Measurements from ENCODE around the gene LIAS. TPM values are rescaled to one million over a fixed set of nuclear protein-coding genes. Genes with fewer than 3 reads are reported as not detected.
A peak's percentile ranks its signal among the peaks of the same experiment; 100 is the strongest.
"Not testable (repeated sequence)": the region's sequence is repeated elsewhere in the genome, so short reads cannot be mapped to it uniquely, and the experiment has no call there.

The LIAS gene
- total RNA-seq, 1 experiment from 2014 or later, result 23.1 TPM

DNA sequence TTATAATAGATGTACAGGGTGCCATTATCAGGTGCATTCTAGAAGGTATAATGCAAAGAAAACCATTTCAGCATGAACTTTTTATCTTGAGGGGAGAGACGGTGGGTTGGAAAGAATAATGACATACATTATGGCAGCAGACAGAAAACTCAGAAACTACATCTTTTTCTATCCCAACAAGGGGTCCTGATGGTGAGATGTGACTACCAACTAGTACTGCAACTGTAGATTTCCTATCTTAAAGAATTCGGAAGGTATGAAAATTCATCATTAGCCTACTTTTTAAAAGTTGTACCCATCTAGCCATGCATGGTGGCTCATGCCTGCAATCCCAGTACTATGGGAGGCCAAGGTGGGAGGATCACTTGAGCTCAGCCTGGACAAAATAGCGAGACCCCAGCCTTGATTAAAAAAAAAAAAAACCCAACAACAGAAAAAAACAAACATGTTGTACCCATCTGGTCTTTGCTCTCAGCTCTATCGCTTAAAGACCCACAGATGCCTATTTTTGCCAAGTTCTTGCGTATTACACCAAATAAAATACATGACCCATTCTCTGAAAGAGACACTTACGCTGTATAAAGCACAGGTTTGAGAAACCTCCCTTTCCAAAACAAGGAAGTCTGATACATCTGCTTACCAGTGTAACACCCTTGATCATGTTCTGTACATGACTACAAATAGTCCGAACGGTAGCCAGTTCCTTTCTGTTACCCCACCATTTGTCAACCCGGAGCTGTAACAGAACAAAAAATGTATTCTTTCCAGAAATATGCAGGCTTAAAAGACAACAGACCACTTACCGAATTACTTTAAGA, 1.7 kb upstream of the LIAS start:
- DNase-seq (ENCODE audit: low spot score), result no peak
- no peaks in the 10 kb centered on the region for H3K9me3 Mint-ChIP-seq
- H3K36me3 Mint-ChIP-seq, result peaks cover 72% of the 10 kb centered on the region
- H3K4me1 Mint-ChIP-seq, result peaks cover 27% of the 10 kb centered on the region
- ChIA-PET CTCF (no interaction called here), POLR2A (interaction anchor here (0.6 to 2.8 kb wide), 3 partner anchors 11 to 181 kb away, joined by 3 to 12 read pairs (median 10); partner anchors contain the start of gene SMIM14)
- no peak for TF ChIP-seq SMAD3 (CRISPR knock-in tag; IDR thresholded peaks at IDR 0.05; ENCODE audit: borderline replicate concordance)
- TF ChIP-seq, protein P1, sequence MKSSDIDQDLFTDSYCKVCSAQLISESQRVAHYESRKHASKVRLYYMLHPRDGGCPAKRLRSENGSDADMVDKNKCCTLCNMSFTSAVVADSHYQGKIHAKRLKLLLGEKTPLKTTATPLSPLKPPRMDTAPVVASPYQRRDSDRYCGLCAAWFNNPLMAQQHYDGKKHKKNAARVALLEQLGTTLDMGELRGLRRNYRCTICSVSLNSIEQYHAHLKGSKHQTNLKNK (CRISPR knock-in tag; IDR thresholded peaks at IDR 0.05), result 0 out of 2 replicates have a peak, but pooled peaks have one; percentile 15
- TF ChIP-seq, protein P2, sequence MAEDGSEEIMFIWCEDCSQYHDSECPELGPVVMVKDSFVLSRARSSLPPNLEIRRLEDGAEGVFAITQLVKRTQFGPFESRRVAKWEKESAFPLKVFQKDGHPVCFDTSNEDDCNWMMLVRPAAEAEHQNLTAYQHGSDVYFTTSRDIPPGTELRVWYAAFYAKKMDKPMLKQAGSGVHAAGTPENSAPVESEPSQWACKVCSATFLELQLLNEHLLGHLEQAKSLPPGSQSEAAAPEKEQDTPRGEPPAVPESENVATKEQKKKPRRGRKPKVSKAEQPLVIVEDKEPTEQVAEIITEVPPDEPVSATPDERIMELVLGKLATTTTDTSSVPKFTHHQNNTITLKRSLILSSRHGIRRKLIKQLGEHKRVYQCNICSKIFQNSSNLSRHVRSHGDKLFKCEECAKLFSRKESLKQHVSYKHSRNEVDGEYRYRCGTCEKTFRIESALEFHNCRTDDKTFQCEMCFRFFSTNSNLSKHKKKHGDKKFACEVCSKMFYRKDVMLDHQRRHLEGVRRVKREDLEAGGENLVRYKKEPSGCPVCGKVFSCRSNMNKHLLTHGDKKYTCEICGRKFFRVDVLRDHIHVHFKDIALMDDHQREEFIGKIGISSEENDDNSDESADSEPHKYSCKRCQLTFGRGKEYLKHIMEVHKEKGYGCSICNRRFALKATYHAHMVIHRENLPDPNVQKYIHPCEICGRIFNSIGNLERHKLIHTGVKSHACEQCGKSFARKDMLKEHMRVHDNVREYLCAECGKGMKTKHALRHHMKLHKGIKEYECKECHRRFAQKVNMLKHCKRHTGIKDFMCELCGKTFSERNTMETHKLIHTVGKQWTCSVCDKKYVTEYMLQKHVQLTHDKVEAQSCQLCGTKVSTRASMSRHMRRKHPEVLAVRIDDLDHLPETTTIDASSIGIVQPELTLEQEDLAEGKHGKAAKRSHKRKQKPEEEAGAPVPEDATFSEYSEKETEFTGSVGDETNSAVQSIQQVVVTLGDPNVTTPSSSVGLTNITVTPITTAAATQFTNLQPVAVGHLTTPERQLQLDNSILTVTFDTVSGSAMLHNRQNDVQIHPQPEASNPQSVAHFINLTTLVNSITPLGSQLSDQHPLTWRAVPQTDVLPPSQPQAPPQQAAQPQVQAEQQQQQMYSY (CRISPR knock-in tag; IDR thresholded peaks at IDR 0.05), result no peak
- peak overlapping the region; percentile 99 for H3K4me3 Mint-ChIP-seq
- no peaks in the 10 kb centered on the region; the same call in 1 of the 2 replicates for H3K27me3 Mint-ChIP-seq (ENCODE audit: low read depth)
- H3K27ac Mint-ChIP-seq, result peak overlapping the region; percentile 99
- ATAC-seq, result no peak

DNA sequence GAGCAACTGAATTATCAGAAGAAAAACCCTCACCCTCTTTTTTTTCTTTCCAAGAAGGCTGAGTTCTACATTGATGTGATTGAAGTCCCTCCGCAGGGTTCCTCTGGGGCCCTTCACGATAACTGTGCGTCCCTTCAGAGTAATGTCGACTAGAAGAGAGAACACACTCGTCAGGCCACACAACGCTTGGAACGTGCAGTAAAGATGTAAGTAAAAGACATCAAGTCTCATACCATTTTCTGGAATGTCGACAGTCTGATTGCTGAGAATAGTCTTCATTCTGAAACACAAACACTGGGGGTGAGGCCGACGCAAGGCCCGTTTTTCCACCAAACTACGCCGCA, 723 bp upstream of the LIAS start:
- CTCF ChIA-PET, result interaction anchor here (1.1 kb wide), 1 partner anchor 520 kb away, joined by 3 read pairs; no protein-coding TSS in a partner anchor
- not testable (repeated sequence) for H3K27me3 Mint-ChIP-seq (ENCODE audit: low read depth); ATAC-seq; DNase-seq (ENCODE audit: low spot score); H3K9me3 Mint-ChIP-seq
- Mint-ChIP-seq H3K27ac (peak overlapping the region; percentile 99), H3K36me3 (peaks cover 64% of the 10 kb centered on the region), H3K4me1 (peaks cover 27% of the 10 kb centered on the region), H3K4me3 (peak overlapping the region; percentile 99)
- POLR2A ChIA-PET, result interaction anchor here (0.7 to 2.8 kb wide), 4 partner anchors 11 to 180 kb away, joined by 3 to 12 read pairs (median 7); partner anchors contain the start of genes SMIM14 and UGDH

DNA sequence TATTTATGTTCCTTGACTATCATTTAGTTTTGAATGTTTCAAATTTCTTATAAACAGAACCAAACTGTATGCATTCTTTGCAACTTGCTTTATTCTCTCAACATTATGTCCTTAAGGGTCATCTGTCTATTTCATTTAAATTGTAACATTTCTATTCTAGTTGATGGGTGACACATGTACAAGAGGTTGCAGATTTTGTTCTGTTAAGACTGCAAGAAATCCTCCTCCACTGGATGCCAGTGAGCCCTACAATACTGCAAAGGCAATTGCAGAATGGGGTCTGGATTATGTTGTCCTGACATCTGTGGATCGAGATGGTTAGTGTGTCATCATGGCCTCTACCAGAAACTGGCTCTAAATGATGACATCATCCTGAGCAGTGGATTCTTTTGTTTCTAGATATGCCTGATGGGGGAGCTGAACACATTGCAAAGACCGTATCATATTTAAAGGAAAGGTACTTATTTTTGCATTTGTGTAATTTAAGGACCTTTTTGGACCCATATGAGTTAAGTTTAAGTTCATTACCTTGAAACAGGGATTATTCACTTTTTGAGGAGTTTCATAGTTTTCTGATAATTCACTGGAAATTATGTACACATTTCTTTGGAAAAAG, 6.1 kb downstream of the LIAS start:
- ChIA-PET POLR2A (no interaction called here), CTCF (no interaction called here)
- Mint-ChIP-seq H3K36me3 (peaks cover 37% of the 10 kb centered on the region), H3K27me3 (ENCODE audit: low read depth) (no peaks in the 10 kb centered on the region), H3K9me3 (no peaks in the 10 kb centered on the region), H3K27ac (no peak overlapping the region), H3K4me1 (peaks cover 5% of the 10 kb centered on the region; the same call in 1 of the 2 replicates), H3K4me3 (no peak overlapping the region)
- DNase-seq (ENCODE audit: low spot score) (no peak), ATAC-seq (no peak)
- no peak for TF ChIP-seq FOXP1 (CRISPR knock-in tag; IDR thresholded peaks at IDR 0.05; ENCODE audit: borderline replicate concordance)

DNA sequence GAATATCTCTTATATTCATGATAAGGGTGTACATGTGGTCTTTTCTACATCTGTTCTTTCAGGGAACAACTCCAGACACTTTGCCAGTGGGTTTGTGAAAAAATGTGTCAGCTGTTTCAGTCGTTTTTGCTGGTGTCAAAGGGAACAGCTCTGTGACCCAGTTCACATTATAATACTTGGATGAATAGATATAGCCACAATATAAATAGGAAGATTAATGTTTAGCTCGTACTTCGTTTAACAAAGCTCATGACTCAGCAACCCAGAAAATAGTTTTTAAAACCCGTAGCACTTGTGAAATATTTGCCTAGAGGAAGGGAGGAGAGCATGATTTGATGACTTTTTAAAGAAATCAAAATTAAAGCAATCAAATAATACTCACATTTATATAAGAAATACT, 7.9 kb downstream of the LIAS start:
- ATAC-seq (no peak), DNase-seq (ENCODE audit: low spot score) (no peak)
- Mint-ChIP-seq H3K36me3 (peaks cover 39% of the 10 kb centered on the region), H3K27me3 (ENCODE audit: low read depth) (no peaks in the 10 kb centered on the region), H3K4me3 (no peak overlapping the region), H3K9me3 (no peaks in the 10 kb centered on the region), H3K27ac (no peak overlapping the region), H3K4me1 (peaks cover 4% of the 10 kb centered on the region; the same call in 1 of the 2 replicates)
- ChIA-PET POLR2A (no interaction called here), CTCF (interaction anchor here (0.6 kb wide), 1 partner anchor 174 kb away, joined by 3 read pairs; no protein-coding TSS in a partner anchor)
- TF ChIP-seq NR3C1 (CRISPR knock-in tag; conservative IDR thresholded peaks at IDR 0.05; ENCODE audit: low read depth) (no peak), NFATC4 (CRISPR knock-in tag; IDR thresholded peaks at IDR 0.05) (no peak), SP1 (CRISPR knock-in tag; conservative IDR thresholded peaks at IDR 0.05) (no peak), EMX1 (CRISPR knock-in tag; IDR thresholded peaks at IDR 0.05) (no peak), OVOL2 (CRISPR knock-in tag; IDR thresholded peaks at IDR 0.05; ENCODE audit: borderline replicate concordance) (no peak), FOXP1 (CRISPR knock-in tag; IDR thresholded peaks at IDR 0.05; ENCODE audit: borderline replicate concordance) (no peak), IRF2 (CRISPR knock-in tag; IDR thresholded peaks at IDR 0.05; ENCODE audit: borderline replicate concordance, low read depth) (no peak), JAZF1 (CRISPR knock-in tag; IDR thresholded peaks at IDR 0.05) (no peak), ELF4 (CRISPR knock-in tag; IDR thresholded peaks at IDR 0.05; ENCODE audit: low read depth) (no peak), HMGA2 (CRISPR knock-in tag; IDR thresholded peaks at IDR 0.05) (no peak), JUN (CRISPR knock-in tag; IDR thresholded peaks at IDR 0.05) (no peak), ZNF317 (CRISPR knock-in tag; IDR thresholded peaks at IDR 0.05; ENCODE audit: borderline replicate concordance, low read depth) (no peak)
- TF ChIP-seq, protein P3, sequence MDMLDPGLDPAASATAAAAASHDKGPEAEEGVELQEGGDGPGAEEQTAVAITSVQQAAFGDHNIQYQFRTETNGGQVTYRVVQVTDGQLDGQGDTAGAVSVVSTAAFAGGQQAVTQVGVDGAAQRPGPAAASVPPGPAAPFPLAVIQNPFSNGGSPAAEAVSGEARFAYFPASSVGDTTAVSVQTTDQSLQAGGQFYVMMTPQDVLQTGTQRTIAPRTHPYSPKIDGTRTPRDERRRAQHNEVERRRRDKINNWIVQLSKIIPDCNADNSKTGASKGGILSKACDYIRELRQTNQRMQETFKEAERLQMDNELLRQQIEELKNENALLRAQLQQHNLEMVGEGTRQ (CRISPR knock-in tag; IDR thresholded peaks at IDR 0.05), result no peak
- TF ChIP-seq, protein P4, sequence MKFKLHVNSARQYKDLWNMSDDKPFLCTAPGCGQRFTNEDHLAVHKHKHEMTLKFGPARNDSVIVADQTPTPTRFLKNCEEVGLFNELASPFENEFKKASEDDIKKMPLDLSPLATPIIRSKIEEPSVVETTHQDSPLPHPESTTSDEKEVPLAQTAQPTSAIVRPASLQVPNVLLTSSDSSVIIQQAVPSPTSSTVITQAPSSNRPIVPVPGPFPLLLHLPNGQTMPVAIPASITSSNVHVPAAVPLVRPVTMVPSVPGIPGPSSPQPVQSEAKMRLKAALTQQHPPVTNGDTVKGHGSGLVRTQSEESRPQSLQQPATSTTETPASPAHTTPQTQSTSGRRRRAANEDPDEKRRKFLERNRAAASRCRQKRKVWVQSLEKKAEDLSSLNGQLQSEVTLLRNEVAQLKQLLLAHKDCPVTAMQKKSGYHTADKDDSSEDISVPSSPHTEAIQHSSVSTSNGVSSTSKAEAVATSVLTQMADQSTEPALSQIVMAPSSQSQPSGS (CRISPR knock-in tag; IDR thresholded peaks at IDR 0.05; ENCODE audit: borderline replicate concordance, low read depth), result no peak
- TF ChIP-seq, protein P5, sequence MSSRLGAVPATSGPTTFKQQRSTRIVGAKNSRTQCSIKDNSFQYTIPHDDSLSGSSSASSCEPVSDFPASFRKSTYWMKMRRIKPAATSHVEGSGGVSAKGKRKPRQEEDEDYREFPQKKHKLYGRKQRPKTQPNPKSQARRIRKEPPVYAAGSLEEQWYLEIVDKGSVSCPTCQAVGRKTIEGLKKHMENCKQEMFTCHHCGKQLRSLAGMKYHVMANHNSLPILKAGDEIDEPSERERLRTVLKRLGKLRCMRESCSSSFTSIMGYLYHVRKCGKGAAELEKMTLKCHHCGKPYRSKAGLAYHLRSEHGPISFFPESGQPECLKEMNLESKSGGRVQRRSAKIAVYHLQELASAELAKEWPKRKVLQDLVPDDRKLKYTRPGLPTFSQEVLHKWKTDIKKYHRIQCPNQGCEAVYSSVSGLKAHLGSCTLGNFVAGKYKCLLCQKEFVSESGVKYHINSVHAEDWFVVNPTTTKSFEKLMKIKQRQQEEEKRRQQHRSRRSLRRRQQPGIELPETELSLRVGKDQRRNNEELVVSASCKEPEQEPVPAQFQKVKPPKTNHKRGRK (CRISPR knock-in tag; IDR thresholded peaks at IDR 0.05; ENCODE audit: borderline replicate concordance), result no peak
